ENCODE data around the gene ZNF215.

DNA sequence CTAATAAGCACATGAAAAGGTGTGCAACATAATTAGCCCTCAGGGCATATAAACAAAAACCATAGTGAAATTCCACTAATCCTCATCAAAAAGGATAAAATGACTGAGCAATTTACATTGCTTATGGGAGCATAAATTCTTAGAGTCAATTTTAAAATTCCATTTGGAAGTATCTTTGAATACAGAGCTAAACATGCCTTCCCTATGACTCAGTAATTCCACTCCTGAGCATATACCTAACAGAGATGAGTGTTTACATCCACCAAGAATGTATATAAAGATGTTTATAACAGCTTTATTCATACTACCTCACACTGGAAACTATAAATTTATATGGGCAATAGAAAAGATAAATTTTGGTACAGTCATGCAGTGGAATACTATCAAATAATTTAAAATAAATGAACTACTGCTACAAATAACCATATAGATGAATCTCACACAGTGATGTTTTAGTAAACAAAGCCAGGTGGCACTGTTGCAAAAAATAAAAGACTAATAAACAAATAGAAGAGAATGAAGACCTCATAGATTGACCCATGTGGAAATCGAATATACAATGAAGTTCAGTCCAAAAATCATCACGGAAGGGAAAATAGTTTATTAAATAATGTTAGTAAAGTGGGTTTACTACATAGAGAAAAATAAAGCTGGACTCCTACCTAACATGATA lies 25.8 kb upstream of the ZNF215 start:
- TF ChIP-seq, protein P1, sequence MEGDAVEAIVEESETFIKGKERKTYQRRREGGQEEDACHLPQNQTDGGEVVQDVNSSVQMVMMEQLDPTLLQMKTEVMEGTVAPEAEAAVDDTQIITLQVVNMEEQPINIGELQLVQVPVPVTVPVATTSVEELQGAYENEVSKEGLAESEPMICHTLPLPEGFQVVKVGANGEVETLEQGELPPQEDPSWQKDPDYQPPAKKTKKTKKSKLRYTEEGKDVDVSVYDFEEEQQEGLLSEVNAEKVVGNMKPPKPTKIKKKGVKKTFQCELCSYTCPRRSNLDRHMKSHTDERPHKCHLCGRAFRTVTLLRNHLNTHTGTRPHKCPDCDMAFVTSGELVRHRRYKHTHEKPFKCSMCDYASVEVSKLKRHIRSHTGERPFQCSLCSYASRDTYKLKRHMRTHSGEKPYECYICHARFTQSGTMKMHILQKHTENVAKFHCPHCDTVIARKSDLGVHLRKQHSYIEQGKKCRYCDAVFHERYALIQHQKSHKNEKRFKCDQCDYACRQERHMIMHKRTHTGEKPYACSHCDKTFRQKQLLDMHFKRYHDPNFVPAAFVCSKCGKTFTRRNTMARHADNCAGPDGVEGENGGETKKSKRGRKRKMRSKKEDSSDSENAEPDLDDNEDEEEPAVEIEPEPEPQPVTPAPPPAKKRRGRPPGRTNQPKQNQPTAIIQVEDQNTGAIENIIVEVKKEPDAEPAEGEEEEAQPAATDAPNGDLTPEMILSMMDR (IDR thresholded peaks at IDR 0.05) = peak; percentile 56; the same call in 1 of the 2 replicates
- no peak for TF ChIP-seq POLR2AphosphoS5 (IDR thresholded peaks at IDR 0.05; ENCODE audit: low read depth, low read length)
